NCI-H2171 treated with DMSO at 0.1 percent for 48 hours (cell line): ENCODE results near the gene LILRA1.
"Not testable (repeated sequence)": the region's sequence is repeated elsewhere in the genome, so short reads cannot be mapped to it uniquely, and the experiment has no call there.

Source experiments
- DNase-seq: peaks from one replicate; lab custom pipeline; 2025; lab: John Stamatoyannopoulos, UW

Gene LILRA1

DNA sequence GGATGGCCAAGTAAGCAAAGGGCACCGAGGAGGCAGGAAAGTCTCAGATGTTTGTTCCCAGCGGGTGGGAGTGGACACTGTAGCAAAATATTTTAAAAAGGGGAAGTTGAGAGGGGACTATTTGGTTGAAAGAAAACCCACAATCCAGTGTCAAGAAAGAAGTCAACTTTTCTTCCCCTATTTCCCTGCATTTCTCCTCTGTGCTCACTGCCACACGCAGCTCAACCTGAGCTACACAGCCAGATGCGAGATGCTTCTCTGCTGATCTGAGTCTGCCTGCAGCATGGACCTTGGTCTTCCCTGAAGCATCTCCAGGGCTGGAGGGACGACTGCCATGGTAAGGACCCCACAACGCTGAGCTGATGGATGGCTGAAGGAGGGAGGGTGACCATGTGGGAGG is at the start of gene LILRA1:
Gene LILRA1 (plus strand): TSS at position 188 of the 400 bp plus-strand sequence. CDS start 613 bp downstream, outside the sequence.
- DNase-seq = not testable (repeated sequence)

DNA sequence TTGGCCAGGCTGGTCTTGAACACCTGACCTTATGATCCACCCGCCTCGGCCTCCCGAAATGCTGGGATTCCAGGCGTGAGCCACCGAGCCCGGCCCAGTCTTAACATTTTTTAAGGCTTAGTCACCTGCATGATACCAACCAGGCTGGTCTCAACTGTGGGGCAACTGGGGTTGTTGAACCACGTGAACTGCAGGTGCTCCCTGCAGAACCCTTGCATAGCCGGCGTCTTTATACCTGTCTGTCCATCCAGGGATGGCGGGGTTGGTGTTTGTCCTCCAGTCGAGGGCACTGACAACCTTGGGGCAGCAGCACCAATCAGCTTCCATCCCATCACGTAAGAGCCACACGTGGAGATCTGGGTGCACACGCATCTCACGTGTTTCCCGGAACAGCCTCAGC is 44.6 kb upstream of the LILRA1 start:
- no peak for DNase-seq

DNA sequence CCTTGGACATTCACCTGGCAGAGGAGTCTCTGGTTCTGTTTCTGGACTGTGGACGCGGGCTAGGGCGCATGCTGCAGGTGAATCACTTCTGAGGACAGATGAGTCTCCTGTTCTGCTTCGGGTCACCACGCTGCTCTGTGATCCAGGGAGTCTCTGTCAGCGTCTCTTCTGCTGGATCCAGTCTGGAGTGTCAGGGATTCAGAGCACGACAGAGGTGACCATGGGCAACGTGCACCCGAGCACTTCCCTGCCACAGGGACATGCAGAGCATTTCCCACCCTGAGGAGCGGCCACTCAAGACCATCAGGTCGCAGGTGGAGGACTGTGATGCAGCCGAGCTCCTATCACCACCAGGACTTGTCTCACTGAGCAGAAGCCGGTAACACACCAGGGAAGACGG is 44.2 kb upstream of the LILRA1 start:
- no peak for DNase-seq

DNA sequence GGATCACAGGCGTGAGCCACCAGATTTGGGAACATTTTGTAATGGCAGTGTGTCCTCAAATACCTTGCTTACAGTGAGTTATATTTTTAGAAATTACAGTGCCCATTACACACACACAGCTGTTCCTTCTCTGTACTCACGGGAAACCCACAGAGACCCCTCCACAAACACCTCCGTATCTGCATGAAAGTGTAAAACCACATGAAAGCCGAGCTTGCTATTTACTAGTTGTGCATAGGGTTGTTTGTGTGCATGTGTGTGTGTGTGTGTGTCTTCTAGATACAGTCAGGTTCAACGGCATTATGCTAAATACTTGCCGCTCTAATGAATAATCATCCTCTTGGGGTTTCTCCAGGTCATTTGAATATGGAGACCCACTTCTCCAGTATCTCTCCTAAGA is 42.1 kb upstream of the LILRA1 start:
- DNase-seq = no peak

DNA sequence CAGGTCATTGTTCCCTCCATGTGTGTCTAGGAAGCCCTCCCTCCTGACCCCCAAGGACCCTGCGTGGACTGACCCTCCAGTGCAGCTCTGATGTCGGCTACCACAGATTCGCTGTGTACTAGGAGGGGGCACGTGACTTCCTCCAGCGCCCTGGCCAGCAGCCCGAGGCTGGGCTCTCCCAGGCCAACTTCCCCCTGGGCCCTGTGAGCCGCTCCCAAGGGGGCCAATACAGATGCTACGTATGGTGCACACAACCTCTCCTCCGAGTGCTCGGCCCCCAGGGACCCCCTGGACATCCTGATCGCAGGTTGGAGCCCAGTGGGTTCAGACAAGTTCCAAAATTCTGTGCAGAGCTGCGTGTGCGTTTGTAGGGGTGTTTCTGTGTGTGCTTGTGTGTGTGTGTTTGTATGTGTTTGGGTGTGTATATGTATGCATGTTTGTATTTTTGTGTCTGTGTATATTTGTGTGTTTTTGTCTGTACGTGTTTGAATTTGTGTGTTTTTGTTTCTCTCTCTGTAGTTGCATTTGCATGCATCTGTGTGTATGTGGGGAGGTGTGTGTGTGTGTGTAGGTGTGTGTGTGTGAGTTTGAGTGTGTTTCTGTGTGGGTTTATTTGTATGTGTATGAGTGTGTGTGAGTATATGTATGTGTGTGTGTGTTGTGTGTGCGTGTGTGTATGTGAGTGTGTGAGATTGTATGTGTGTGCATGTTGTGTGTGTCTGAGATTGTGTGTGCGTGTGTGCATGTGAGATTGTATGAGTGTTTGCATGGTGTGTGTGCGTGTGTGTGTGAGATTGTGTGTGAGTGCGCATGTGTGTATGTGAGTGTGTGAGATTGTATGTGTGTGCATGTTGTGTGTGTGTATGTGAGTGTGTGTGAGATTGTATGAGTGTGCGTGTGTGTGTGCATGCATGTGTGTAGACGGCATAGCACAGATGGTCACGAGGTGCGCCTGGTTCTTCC is 41.2 kb upstream of the LILRA1 start:
- DNase-seq = no peak

DNA sequence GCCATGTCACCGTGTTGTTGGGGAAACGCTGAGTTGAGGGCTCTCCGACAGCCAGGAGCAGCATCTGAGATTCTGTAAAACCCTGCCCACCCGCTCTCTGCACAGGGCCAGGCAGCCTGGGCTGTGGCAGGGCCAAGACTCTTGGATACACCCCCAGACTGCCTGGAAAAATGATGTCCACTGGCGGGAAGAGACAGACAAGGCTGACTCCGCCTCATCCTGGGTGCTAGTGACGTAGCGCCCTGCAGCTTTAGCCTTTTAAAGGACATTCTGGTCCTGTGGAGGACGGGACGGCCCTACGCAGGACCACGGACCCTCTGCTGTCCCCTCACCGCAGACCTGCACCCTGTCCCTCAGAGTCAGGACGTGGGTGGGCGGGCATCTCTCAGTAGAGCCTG is 40.5 kb upstream of the LILRA1 start:
- DNase-seq = no peak

DNA sequence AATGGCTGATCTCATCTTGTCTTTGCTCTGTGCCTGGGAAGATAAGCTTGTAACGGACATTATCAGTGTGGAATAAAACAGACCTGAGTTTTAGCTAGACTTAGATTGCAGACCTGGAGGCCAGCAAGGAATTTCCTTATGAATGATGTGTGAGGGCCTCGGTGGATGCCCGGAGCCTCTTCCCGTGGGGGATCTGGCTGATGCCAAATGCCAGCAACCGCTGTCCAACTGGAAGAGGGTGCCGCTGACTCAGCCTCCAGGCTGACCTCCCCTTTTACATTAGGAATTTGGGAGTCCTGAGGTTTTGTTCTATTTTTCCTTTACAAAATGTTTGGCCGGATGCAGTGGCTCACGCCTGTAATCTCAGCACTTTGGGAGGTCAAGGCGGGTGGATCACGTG is 39.4 kb upstream of the LILRA1 start:
- DNase-seq = no peak

DNA sequence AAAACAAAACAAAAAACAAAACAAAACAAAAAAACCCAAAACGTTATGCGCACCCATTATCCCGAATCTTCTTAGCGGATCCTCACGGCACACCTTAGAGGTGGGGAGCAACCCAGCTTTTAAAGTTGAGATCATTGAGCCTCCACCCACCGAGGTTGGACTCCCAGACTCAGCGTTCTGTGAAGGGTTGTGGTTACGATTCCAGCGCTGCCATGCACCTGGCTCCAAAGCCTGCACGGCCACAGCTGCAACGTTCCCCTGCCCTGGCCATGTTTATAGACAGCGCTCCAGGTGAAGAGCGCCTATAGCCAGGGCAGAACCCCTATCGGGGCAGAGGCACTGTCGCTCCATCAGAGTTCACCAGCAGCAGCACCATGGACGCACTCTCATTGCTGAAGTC is 38.5 kb upstream of the LILRA1 start:
- DNase-seq = no peak

DNA sequence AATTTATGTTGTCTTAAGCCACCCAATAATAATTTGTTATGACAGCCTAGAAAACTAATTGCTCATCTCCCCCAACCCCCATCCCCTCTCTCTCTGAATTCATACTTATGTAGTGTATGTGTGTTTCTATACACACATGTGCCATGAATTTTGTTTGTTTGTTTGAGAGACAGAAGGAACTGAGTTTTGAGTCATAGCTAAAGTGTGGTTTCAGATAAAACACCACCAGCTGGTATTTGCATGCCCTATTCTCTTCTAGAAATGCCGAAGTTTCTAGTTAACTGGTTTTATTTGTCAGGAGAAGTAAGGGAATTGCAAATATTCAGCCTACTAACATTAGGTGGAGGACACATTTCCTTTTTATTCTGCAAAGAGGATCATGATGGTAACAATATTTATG is 37.2 kb upstream of the LILRA1 start:
- DNase-seq = no peak

DNA sequence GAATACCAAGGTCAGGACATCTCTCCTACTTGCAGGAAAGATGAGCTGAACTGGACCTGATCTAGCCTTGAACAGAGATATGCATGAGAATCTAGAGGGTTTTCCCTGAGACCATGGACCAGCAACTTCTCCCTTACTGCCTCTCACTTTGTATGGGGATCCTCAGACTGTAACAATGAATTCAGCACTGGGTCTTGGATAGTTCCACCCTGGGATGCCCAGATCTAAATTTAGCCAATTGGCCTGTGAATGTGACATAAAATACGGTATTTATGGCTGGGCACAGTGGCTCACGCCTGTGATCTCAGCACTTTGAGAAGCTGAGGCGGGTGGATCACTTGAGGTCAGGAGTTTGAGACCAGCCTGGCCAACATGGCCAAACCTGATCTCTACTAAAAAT is 35.1 kb upstream of the LILRA1 start:
- no peak for DNase-seq

DNA sequence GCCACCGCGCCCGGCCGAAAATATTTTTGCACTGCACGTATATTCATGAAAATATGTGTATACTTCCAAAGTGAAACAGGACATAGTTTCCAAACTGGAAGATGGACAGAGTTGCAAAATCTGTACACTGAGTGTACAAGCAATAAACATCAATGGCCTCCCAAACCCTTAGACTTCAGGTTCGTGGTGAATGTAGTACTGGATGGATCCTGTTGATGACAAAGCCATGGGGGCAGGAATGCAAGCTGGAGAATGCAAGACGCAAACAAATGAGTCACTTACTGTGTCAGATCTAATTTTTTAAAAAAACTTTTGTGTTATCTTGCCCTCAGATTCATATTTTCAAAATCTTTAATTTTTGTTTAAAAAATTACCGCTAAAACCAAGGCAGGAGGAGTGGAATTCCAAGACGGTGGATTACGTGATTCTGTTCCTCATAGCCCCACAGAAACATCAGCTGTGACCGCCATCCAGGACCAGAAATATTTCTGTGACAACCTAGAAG is 32.5 kb upstream of the LILRA1 start:
- DNase-seq = no peak

DNA sequence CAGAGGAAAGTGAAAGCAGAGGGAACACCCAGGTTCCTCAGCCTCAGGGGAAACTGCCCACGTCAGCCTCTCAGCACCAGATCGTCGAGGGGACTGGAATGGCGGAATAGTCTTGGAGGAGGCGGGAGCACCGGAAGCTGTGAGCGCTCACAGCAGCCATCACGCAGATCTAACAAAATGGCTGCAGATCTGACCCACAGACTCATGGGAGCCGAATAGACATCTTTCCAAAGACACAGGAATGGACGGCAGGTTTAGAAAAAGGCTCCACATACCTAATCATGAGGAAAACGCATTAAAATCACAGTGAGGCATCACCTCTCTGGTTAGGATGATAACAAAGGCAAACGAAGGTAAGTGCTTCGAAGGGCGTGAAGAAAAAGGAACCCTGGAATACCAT is 31.6 kb upstream of the LILRA1 start:
- no peak for DNase-seq

DNA sequence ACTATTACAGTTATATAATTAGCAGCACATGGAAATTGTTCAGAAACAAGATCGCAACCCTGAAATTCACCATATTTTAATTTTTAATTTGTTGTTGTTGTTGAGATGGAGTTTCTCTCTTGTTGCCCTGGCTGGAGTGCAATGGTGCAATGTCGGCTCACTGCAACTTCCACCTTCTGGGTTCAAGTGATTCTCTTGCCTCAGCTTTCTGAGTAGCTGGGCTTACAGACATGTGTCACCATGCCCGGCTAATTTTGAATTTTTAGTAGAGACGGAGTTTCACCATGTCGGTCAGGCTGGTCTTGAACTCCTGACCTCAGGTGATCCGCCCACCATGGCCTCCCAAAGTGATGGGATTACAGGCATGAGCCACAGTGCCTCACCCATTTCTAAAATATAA is 30.2 kb upstream of the LILRA1 start:
- DNase-seq = not testable (repeated sequence)

DNA sequence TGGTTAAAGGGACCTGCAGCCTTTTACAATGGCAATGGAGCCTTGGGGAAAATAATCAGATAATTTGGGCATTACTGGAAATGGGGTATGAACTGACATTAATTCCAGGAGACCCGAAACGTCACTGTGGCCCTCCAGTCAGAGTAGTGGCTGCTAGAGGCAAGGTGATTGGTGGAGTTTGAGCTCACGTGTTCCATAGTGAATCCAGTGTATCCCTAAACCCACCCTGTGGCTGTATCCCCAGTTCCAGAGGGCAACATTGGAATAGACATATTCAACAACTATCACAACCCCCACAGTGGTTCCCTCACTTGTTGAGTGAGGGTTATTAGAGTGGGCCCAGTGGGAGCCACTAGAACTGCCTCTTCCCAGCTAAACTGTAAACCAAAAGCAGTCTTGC is 23.1 kb upstream of the LILRA1 start:
- no peak for DNase-seq

DNA sequence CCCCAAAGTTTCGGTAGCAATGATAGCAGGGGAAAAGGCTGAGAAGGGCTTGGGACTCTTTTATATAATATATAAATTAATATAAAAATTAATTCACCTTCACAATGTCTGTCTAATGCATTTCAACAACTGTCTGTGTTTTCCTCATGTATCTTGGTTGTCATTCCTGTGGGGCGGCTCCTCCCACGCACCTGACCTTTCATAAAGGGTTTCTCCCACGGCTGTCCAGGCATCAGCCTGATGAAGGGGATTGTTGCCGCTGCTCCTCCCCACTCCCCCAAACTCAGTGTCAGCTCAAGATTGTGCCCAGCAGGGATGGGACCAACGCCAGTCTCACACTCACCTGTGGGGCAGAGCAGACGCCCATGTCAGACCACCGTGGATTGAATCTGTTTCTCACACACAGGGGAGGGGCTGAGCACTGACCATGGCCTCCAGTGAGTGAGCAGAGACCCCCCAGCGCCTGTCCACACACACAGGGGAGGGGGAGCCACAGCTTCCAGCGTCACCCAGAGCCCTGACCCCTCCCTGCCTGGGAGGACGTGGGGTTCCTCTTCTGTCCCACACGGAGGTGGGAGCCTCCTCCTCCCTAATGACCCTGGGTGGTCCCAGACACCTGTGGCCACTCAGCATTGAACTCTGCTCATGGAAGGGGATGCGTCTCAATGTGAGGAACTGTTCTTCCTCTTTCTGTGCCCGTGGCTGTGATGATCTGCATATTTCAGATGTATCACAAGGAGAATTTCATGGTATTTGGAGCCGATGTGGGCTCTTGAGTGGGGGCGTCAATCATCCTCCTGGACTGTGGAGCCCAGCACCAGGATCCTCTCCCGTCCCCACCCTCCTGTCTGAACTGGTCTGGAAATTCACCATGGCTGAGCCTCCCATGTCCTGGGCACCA is 21.5 kb upstream of the LILRA1 start:
- DNase-seq = not testable (repeated sequence)

DNA sequence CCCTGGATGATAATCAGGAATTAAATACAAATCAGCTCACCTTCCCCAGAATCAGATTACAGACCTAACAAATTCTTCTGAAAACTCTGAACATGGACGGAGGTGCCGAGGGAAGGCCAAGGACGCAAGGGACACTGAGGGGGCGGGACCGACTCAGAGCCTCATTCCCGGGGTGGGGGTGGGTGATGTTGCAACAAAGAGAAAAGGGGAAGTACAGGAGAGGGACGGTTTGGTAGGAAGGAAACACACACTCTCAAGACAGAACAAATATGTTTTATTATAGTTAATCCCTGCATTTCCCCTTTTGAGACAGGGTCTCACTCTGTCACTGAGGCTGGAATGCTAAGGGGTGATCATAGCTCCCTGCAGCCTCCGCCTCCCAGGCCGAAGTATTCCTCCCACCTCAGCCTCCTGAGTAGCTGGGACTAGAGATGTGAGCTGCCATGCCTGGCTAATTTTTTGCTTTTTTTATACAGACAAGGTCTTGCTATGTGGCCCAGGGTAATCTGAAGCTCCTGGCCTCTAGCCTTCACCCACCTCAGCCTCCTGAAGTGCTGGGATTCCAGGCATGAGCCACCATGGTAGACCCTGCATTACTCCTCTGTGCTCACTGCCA is 20.6 kb upstream of the LILRA1 start:
- DNase-seq = no peak

DNA sequence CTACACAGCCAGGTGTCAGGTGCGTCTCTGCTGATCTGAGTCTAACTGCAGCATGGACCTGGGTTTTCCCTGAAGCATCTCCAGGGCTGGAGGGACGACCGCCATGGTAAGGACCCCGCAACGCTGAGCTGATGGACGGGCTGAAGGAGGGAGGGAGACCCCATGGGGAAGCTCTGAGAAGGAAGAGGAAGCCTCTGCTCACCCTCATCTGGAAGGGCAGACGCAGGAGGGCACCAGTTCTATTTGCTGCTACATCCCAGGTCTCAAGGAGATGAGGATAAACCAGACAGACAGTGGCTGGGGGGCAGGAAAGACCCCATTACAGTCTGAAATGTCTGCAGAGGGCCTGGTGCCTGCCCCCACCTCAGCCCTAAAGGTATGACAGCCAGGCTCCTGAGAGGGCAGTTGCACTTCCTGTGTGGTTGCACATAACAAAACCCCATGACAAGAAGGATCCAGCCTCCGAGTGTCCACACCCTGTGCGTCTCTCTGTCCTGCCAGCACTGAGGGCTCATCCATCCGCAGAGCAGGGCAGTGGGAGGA is 20.0 kb upstream of the LILRA1 start, which contains the start of gene LILRA2:
Gene LILRA2 (plus strand): TSS at position 461 of the 543 bp plus-strand sequence. CDS start 89 bp downstream, outside the sequence.
- no peak for DNase-seq

DNA sequence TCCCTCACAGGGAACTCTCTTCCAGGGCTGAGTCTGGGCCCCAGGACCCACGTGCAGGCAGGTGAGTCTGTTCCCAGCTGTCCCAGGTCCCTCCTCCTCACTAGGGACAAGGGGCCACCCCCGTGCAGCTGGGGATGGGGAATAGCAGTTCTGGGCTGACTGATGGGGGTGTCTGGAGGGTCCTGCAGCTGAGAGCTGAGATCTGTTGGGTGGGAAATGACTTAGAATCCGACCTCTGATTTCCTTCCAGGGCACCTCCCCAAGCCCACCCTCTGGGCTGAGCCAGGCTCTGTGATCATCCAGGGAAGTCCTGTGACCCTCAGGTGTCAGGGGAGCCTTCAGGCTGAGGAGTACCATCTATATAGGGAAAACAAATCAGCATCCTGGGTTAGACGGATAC is 19.4 kb upstream of the LILRA1 start:
- DNase-seq = no peak

DNA sequence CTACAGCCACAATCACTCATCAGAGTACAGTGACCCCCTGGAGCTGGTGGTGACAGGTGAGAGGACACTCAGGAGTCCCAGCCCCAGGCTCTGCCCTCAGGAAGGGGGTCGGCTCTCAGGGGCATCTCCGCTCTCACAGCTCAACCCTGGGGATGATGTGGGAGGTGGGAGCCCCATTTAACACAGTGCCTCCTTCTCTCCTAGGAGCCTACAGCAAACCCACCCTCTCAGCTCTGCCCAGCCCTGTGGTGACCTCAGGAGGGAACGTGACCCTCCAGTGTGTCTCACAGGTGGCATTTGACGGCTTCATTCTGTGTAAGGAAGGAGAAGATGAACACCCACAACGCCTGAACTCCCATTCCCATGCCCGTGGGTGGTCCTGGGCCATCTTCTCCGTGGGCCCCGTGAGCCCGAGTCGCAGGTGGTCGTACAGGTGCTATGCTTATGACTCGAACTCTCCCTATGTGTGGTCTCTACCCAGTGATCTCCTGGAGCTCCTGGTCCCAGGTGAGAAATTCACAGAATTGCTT is 18.8 kb upstream of the LILRA1 start:
- DNase-seq = no peak

DNA sequence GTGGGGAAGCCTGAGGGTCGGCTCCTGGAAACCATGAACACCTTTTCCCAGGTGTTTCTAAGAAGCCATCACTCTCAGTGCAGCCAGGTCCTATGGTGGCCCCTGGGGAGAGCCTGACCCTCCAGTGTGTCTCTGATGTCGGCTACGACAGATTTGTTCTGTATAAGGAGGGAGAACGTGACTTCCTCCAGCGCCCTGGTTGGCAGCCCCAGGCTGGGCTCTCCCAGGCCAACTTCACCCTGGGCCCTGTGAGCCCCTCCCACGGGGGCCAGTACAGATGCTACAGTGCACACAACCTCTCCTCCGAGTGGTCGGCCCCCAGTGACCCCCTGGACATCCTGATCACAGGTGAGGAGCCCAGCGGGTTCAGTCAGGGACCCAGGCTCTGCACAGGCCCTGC is 18.2 kb upstream of the LILRA1 start:
- DNase-seq = not testable (repeated sequence)

DNA sequence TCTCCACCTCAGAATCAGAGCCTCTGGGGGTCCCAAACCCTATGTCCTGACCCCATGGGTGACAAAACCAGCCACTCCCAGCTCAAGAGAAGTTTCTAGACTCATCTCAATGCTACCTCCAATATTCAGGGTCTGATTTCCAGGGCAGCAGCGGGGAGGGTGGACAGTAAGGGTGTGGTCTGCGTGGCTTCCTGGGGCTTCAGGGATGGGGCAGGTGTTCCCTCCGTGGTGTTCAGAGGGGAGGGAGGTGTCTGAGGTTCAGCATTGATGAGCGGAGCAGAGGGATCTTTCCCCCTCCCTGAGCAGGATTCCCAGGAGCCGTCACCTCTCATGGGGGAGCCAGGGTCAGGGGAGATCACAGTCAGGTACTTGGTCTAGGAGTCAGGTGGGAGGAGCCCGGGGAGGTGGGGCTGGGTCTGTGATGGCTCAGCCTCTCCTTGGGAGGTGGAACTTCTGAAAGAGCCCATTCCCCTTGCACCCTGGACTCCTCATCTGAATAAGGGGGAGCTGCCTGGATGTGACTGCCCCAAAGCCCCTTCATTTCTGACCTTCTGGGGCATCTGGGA is 16.9 kb upstream of the LILRA1 start:
- DNase-seq = no peak
